ENCODE measurements around the gene WDR1. TPM values are rescaled to one million over a fixed set of nuclear protein-coding genes. Genes with fewer than 3 reads are reported as not detected.
"Not testable (repeated sequence)": the region's sequence is repeated elsewhere in the genome, so short reads cannot be mapped to it uniquely, and the experiment has no call there.

Gene WDR1
- total and polyA plus RNA-seq, 2 donors (not counting 1 experiment from before 2014, with no cell fraction given), result 331 to 751 TPM

DNA sequence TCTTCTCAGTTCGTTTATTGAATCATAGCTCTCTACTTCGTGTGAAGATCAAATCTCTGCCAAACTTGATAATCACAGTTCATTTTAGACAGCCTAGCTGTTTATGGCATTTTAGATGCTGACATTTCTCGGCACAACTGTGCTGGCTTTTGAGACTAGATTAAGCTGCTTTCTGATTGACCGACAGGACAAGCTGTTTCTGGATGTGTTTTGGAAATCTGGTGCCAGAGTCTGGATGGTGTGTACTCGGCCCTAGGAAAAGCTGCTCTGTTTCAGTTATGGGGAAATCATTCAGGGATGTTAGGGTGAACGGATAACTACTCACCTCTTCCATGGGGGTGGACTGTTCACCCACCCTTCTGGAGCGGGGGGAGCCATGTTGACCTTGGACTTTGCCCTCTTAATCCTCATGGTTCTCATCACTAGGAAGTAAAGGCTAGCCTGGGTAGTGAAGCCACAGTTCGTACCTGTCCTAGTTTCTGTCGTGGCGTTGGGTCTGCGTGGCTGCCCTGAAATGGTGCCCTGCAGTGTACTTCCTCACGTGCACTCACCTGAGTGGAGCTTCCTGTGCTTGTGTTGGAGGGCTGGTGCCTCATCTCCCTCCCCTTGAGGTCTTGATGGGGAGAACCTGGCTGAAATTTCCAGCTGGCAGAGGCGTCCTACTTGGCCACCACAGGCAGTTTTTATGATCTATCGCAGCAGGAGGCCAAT, 13.7 kb upstream of the WDR1 start:
- Histone ChIP-seq H3K27me3 (ENCODE audit: control insufficient read depth, insufficient read depth, low read length) (peaks cover 4% of the 10 kb centered on the region), H3K79me2 (ENCODE audit: control insufficient read depth, insufficient read depth, low read length) (no peaks in the 10 kb centered on the region), H3K27ac (ENCODE audit: insufficient read depth, low read length) (no peak overlapping the region), H2AFZ (ENCODE audit: low read length) (no peak overlapping the region), H3K36me3 (ENCODE audit: control insufficient read depth, insufficient read depth, low read length) (no peaks in the 10 kb centered on the region), H4K20me1 (ENCODE audit: control insufficient read depth, extremely low read depth, insufficient read depth, low read length) (no peaks in the 10 kb centered on the region), H3K9ac (ENCODE audit: insufficient read depth, low read length) (no peak overlapping the region), H3K9me3 (ENCODE audit: control insufficient read depth, insufficient read depth, low read depth, low read length) (no peaks in the 10 kb centered on the region), H3K4me3 (replicated peaks in 1 of 4; ENCODE audit: control extremely low read depth in 1 of 4, insufficient read depth in 1 of 4, low read depth in 3 of 4, low read length in 4 of 4) (no peak overlapping the region), H3K4me1 (ENCODE audit: control insufficient read depth, extremely low read depth, insufficient read depth, low read length) (no peaks in the 10 kb centered on the region), H3K4me2 (ENCODE audit: extremely low read depth, insufficient read depth, low read length) (no peak overlapping the region)
- no peak for DNase-seq (ENCODE audit: low read depth in 2 of 2)
- TF ChIP-seq EZH2 (IDR thresholded peaks at IDR 0.05; ENCODE audit: low read length, missing control alignments), result no peak
- TF ChIP-seq, protein P1, sequence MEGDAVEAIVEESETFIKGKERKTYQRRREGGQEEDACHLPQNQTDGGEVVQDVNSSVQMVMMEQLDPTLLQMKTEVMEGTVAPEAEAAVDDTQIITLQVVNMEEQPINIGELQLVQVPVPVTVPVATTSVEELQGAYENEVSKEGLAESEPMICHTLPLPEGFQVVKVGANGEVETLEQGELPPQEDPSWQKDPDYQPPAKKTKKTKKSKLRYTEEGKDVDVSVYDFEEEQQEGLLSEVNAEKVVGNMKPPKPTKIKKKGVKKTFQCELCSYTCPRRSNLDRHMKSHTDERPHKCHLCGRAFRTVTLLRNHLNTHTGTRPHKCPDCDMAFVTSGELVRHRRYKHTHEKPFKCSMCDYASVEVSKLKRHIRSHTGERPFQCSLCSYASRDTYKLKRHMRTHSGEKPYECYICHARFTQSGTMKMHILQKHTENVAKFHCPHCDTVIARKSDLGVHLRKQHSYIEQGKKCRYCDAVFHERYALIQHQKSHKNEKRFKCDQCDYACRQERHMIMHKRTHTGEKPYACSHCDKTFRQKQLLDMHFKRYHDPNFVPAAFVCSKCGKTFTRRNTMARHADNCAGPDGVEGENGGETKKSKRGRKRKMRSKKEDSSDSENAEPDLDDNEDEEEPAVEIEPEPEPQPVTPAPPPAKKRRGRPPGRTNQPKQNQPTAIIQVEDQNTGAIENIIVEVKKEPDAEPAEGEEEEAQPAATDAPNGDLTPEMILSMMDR (conservative IDR thresholded peaks at IDR 0.05 in 1 of 2, IDR thresholded peaks at IDR 0.05 in 1 of 2; ENCODE audit: low read depth in 1 of 2, low read length in 2 of 2), result no peak

DNA sequence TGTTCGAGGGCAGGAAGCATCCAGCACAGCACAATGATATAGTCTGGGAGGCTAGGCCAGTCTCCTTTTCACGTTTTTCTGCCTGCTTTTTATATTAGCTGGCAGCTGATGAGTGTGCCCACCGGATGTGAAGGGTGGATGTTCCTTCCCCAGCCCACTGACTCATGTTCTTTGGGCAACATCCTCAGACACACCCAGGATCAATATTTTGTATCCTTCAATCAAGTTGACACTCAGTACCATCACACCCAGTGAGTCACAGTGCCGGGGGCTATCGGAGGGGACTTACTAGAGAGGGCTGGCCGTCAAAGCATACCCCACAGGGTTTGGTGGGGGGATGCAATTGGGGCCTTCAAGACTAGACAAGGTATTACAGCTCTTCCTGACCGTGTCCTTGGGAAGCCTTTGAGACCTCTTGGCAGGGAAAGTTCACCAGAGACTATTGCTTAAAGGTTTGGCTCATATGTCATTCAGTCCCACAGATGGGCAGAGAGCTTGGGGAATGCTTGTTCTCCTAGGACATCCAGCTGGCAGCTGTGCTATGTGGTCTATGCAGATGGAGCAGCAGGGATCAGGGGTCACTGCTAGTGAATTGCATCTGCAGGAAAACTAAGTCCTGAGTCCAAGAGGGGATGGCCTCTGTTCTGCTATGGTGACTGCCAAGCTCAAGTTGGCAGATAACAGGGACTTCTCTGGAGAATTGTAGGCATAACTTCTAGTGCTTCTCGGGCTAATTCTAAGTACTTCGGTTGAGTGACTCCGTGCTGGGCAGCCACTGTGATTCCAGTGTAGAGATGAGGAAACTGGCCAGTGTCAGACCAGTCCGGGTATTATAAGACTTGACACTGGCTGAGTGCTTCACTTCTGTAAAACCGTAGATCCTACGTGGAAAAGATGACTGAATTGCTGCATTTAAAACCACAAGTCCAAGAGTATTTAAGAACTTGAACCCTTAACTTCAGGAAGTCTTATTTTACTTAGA, 12.9 kb upstream of the WDR1 start:
- no peak overlapping the region for H3K4me3 ChIP-seq (replicated peaks in 1 of 4; ENCODE audit: control extremely low read depth in 1 of 4, insufficient read depth in 1 of 4, low read depth in 3 of 4, low read length in 4 of 4)
- no peak overlapping the region for H3K4me2 ChIP-seq (ENCODE audit: extremely low read depth, insufficient read depth, low read length)
- H3K9ac ChIP-seq (ENCODE audit: insufficient read depth, low read length), result no peak overlapping the region
- H3K4me1 ChIP-seq (ENCODE audit: control insufficient read depth, extremely low read depth, insufficient read depth, low read length), result no peaks in the 10 kb centered on the region
- H3K79me2 ChIP-seq (ENCODE audit: control insufficient read depth, insufficient read depth, low read length), result no peaks in the 10 kb centered on the region
- no peaks in the 10 kb centered on the region for H4K20me1 ChIP-seq (ENCODE audit: control insufficient read depth, extremely low read depth, insufficient read depth, low read length)
- no peak overlapping the region for H2AFZ ChIP-seq (ENCODE audit: low read length)
- no peak for DNase-seq (ENCODE audit: low read depth in 2 of 2)
- no peaks in the 10 kb centered on the region for H3K36me3 ChIP-seq (ENCODE audit: control insufficient read depth, insufficient read depth, low read length)
- no peak overlapping the region for H3K27ac ChIP-seq (ENCODE audit: insufficient read depth, low read length)
- H3K9me3 ChIP-seq (ENCODE audit: control insufficient read depth, insufficient read depth, low read depth, low read length), result no peaks in the 10 kb centered on the region
- TF ChIP-seq, protein P1 (conservative IDR thresholded peaks at IDR 0.05 in 1 of 2, IDR thresholded peaks at IDR 0.05 in 1 of 2; ENCODE audit: low read depth in 1 of 2, low read length in 2 of 2), result no peak
- TF ChIP-seq EZH2 (IDR thresholded peaks at IDR 0.05; ENCODE audit: low read length, missing control alignments), result no peak
- peaks cover 4% of the 10 kb centered on the region for H3K27me3 ChIP-seq (ENCODE audit: control insufficient read depth, insufficient read depth, low read length)

DNA sequence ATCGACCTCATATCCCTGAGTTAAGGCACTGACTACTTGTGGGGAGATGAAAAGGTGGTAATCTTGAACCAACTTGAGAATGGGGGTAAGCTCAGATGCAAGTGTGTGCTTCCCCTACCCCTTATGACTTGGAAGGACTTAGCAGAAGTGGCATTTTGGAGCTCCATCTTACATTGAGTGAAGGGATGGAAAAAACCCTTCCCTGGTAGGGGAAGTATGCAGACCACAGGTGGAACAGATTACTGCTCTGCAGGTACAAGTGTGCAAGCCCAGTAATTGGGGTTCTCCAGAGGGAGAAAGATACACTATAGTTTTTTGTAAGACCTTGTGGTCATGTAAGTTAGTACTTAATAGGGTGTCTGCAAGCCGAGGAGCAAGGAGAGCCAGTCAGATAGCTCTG, 12.2 kb upstream of the WDR1 start:
- Histone ChIP-seq H3K79me2 (ENCODE audit: control insufficient read depth, insufficient read depth, low read length) (no peaks in the 10 kb centered on the region), H3K36me3 (ENCODE audit: control insufficient read depth, insufficient read depth, low read length) (no peaks in the 10 kb centered on the region), H3K4me2 (ENCODE audit: extremely low read depth, insufficient read depth, low read length) (no peak overlapping the region), H3K9ac (ENCODE audit: insufficient read depth, low read length) (no peak overlapping the region), H2AFZ (ENCODE audit: low read length) (no peak overlapping the region), H3K9me3 (ENCODE audit: control insufficient read depth, insufficient read depth, low read depth, low read length) (no peaks in the 10 kb centered on the region), H3K27me3 (ENCODE audit: control insufficient read depth, insufficient read depth, low read length) (peaks cover 4% of the 10 kb centered on the region), H3K4me3 (replicated peaks in 1 of 4; ENCODE audit: control extremely low read depth in 1 of 4, insufficient read depth in 1 of 4, low read depth in 3 of 4, low read length in 4 of 4) (no peak overlapping the region), H3K4me1 (ENCODE audit: control insufficient read depth, extremely low read depth, insufficient read depth, low read length) (no peaks in the 10 kb centered on the region), H4K20me1 (ENCODE audit: control insufficient read depth, extremely low read depth, insufficient read depth, low read length) (no peaks in the 10 kb centered on the region), H3K27ac (ENCODE audit: insufficient read depth, low read length) (no peak overlapping the region)
- TF ChIP-seq, protein P1 (conservative IDR thresholded peaks at IDR 0.05 in 1 of 2, IDR thresholded peaks at IDR 0.05 in 1 of 2; ENCODE audit: low read depth in 1 of 2, low read length in 2 of 2), result no peak
- TF ChIP-seq EZH2 (IDR thresholded peaks at IDR 0.05; ENCODE audit: low read length, missing control alignments), result no peak
- DNase-seq (ENCODE audit: low read depth in 2 of 2), result no peak

DNA sequence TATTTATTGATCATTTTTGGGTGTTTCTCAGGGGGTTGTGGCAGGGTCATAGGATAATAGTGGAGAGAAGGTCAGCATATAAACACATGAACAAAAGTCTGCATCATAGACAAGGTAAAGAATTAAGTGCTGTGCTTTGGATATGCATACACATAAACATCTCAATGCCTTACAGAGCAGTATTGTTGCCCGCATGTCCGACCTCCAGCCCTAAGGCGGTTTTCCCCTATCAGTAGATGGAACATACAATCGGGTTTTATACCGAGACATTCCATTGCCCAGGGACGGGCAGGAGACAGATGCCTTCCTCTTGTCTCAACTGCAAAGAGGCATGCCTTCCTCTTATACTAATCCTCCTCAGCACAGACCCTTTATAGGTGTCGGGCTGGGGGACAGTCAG, 10.9 kb upstream of the WDR1 start:
- H3K4me3 ChIP-seq (replicated peaks in 1 of 4; ENCODE audit: control extremely low read depth in 1 of 4, insufficient read depth in 1 of 4, low read depth in 3 of 4, low read length in 4 of 4); H3K36me3 ChIP-seq (ENCODE audit: control insufficient read depth, insufficient read depth, low read length); H3K4me1 ChIP-seq (ENCODE audit: control insufficient read depth, extremely low read depth, insufficient read depth, low read length); H3K9ac ChIP-seq (ENCODE audit: insufficient read depth, low read length); H3K4me2 ChIP-seq (ENCODE audit: extremely low read depth, insufficient read depth, low read length); H2AFZ ChIP-seq (ENCODE audit: low read length); H3K27me3 ChIP-seq (ENCODE audit: control insufficient read depth, insufficient read depth, low read length); H4K20me1 ChIP-seq (ENCODE audit: control insufficient read depth, extremely low read depth, insufficient read depth, low read length); DNase-seq (ENCODE audit: low read depth in 2 of 2); H3K9me3 ChIP-seq (ENCODE audit: control insufficient read depth, insufficient read depth, low read depth, low read length); H3K27ac ChIP-seq (ENCODE audit: insufficient read depth, low read length); H3K79me2 ChIP-seq (ENCODE audit: control insufficient read depth, insufficient read depth, low read length): not testable (repeated sequence)
